ENCODE data around the gene KDR. TPM values are rescaled to one million over a fixed set of nuclear protein-coding genes. Genes with fewer than 3 reads are reported as not detected.

The KDR gene
- total RNA-seq, 1 donor from 2014 or later: 0.24 TPM

DNA sequence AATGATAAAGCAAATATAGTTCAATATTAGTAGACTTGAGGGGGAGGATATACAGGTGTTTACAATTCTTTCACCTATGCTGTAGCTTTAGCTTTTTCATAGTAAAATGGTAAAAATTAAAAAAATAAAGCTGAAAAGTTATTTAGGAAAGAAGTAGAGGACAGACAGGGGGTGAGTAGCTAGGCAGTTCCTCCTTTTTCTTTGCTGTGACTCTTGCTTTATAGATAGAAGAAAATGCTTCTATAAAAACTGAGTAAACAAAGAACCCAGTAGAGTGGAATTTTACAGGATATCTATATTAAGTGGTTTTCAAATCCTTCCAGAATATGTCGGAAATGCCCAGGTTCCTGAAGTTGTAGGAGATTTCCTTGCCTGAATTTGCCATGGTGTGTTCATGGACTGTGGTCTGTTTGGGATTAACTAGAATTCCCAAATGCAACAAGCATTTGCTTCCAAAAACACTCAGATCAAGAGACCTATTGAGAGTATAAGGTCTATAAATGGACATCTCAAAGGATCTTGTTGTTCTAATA is 74.9 kb downstream of the KDR start:
- peaks cover 5% of the 10 kb centered on the region for H3K9me3 Mint-ChIP-seq (ENCODE audit: unreplicated experiment)
- no peak overlapping the region for H3K4me3 Mint-ChIP-seq (ENCODE audit: unreplicated experiment)
- H3K36me3 Mint-ChIP-seq (ENCODE audit: unreplicated experiment): no peaks in the 10 kb centered on the region
- TF ChIP-seq, protein P1, sequence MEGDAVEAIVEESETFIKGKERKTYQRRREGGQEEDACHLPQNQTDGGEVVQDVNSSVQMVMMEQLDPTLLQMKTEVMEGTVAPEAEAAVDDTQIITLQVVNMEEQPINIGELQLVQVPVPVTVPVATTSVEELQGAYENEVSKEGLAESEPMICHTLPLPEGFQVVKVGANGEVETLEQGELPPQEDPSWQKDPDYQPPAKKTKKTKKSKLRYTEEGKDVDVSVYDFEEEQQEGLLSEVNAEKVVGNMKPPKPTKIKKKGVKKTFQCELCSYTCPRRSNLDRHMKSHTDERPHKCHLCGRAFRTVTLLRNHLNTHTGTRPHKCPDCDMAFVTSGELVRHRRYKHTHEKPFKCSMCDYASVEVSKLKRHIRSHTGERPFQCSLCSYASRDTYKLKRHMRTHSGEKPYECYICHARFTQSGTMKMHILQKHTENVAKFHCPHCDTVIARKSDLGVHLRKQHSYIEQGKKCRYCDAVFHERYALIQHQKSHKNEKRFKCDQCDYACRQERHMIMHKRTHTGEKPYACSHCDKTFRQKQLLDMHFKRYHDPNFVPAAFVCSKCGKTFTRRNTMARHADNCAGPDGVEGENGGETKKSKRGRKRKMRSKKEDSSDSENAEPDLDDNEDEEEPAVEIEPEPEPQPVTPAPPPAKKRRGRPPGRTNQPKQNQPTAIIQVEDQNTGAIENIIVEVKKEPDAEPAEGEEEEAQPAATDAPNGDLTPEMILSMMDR (IDR thresholded peaks at IDR 0.05): no peak
- H3K27me3 Mint-ChIP-seq (ENCODE audit: unreplicated experiment): peaks cover 43% of the 10 kb centered on the region
- no peak overlapping the region for H3K27ac Mint-ChIP-seq (ENCODE audit: unreplicated experiment)
- no peak for DNase-seq (ENCODE audit: extremely low spot score, unreplicated experiment)
- no peaks in the 10 kb centered on the region for H3K4me1 Mint-ChIP-seq (ENCODE audit: unreplicated experiment)

DNA sequence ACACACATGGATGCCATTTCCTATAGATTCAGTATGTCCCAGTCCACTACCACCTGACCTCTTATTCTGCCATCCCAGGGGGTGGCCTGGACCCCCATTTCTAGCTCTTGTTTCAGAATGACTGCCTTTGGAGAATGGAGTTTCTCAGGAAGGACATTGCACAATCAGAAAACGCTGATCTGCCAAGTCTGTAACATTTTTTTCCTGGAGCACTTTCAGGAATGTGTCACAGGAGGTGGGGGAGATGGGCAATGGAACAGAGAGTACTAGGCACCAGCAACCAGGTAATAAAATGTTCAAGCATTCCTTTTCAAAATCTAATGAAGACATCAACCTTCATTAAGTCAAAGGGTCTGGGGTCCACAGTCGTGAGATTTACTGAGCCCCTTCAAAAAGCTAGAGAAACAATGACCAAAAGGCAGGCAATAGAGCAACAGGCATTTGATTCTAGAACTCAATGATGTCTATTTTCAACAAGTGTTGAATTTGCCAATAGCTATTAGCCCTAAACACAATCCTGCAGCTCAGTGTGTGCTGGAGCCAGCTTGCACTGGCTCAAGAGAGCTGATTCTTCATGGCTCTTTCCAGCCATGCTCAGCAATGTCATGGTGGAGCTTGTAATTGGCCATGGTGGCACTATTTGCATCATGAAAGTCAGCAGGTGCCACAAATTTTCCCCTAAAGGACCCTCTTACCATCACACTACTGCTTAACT is 87.1 kb downstream of the KDR start:
- H3K36me3 Mint-ChIP-seq (ENCODE audit: unreplicated experiment): no peaks in the 10 kb centered on the region

DNA sequence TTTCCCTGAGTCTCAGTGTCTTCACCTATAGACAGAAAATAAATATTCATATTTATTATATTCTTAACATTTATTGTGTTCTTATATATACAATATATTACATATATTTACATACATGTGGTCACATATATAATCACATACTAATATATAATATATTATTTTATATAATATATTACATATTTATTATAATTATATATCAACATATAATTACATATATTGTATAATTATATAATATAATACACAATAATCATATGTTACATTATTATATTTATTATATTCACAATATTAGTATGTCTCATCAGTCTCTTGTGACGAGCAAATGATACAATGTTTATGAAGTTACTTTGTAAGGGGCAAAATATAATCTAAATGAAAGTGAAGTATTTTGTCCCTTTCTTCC is 87.7 kb downstream of the KDR start:
- H3K9me3 Mint-ChIP-seq (ENCODE audit: unreplicated experiment): peaks cover 13% of the 10 kb centered on the region
- H3K27ac Mint-ChIP-seq (ENCODE audit: unreplicated experiment): no peak overlapping the region
- peaks cover 5% of the 10 kb centered on the region for H3K4me1 Mint-ChIP-seq (ENCODE audit: unreplicated experiment)
- no peaks in the 10 kb centered on the region for H3K36me3 Mint-ChIP-seq (ENCODE audit: unreplicated experiment)
- peaks cover 45% of the 10 kb centered on the region for H3K27me3 Mint-ChIP-seq (ENCODE audit: unreplicated experiment)
- no peak for DNase-seq (ENCODE audit: extremely low spot score, unreplicated experiment)
- H3K4me3 Mint-ChIP-seq (ENCODE audit: unreplicated experiment): no peak overlapping the region
- TF ChIP-seq, protein P1 (IDR thresholded peaks at IDR 0.05): no peak

More for the DNA sequence above, 87.1 kb downstream of the KDR start:
- Mint-ChIP-seq H3K4me3 (ENCODE audit: unreplicated experiment) (no peak overlapping the region), H3K27ac (ENCODE audit: unreplicated experiment) (no peak overlapping the region), H3K9me3 (ENCODE audit: unreplicated experiment) (peaks cover 15% of the 10 kb centered on the region), H3K4me1 (ENCODE audit: unreplicated experiment) (peaks cover 5% of the 10 kb centered on the region), H3K27me3 (ENCODE audit: unreplicated experiment) (peaks cover 39% of the 10 kb centered on the region)
- TF ChIP-seq, protein P1 (IDR thresholded peaks at IDR 0.05): no peak
- no peak for DNase-seq (ENCODE audit: extremely low spot score, unreplicated experiment)

DNA sequence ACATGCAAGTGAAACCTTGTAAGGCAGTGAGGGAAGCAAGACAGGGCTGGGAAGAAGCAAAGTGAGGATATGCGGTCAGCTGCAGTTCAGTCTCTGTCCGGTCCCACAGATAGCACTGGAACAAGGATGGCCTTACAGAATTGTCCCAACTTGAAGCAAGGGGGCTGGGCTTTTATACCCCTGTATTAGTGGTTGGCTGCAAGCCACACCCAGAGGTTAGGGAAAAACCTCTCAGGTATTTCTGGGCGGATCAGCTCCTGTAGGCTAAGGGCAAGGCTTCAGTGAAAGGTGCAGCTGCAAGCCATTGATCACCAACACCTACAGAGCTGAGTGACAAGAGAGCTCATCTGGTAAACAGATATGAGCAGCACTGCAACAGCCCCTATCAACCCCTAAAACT is 89.0 kb downstream of the KDR start:
- H3K36me3 Mint-ChIP-seq (ENCODE audit: unreplicated experiment): no peaks in the 10 kb centered on the region
- DNase-seq (ENCODE audit: extremely low spot score, unreplicated experiment): no peak
- peaks cover 5% of the 10 kb centered on the region for H3K9me3 Mint-ChIP-seq (ENCODE audit: unreplicated experiment)
- H3K27me3 Mint-ChIP-seq (ENCODE audit: unreplicated experiment): peaks cover 54% of the 10 kb centered on the region
- TF ChIP-seq, protein P1 (IDR thresholded peaks at IDR 0.05): no peak
- H3K27ac Mint-ChIP-seq (ENCODE audit: unreplicated experiment): no peak overlapping the region
- no peak overlapping the region for H3K4me3 Mint-ChIP-seq (ENCODE audit: unreplicated experiment)
- peaks cover 5% of the 10 kb centered on the region for H3K4me1 Mint-ChIP-seq (ENCODE audit: unreplicated experiment)

DNA sequence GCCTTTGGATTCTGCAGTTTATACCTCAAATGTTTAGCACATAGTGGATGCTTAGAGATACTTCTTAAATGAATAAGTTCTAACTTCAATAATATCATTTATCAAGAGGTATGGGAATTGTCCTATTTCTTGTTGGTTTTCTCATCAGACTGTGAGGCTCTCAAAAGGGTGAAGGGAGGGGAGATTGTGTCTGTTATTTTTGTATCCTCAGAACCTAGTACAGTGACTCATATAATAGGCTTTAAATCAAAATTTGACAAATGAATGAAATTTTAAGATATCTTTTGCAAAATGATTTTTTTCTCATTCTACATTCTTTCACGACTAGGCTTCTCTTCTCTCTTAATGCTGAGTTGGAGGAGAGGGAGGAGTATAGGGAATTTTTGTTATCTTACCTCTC is 89.5 kb downstream of the KDR start:
- DNase-seq (ENCODE audit: extremely low spot score, unreplicated experiment): no peak
- H3K36me3 Mint-ChIP-seq (ENCODE audit: unreplicated experiment): no peaks in the 10 kb centered on the region
- peaks cover 5% of the 10 kb centered on the region for H3K4me1 Mint-ChIP-seq (ENCODE audit: unreplicated experiment)
- no peak overlapping the region for H3K4me3 Mint-ChIP-seq (ENCODE audit: unreplicated experiment)
- peaks cover 5% of the 10 kb centered on the region for H3K9me3 Mint-ChIP-seq (ENCODE audit: unreplicated experiment)
- H3K27me3 Mint-ChIP-seq (ENCODE audit: unreplicated experiment): peaks cover 59% of the 10 kb centered on the region
- no peak overlapping the region for H3K27ac Mint-ChIP-seq (ENCODE audit: unreplicated experiment)
- TF ChIP-seq, protein P1 (IDR thresholded peaks at IDR 0.05): no peak

Data from osteocyte (in vitro differentiated cells).